Measurements from ENCODE around the gene PIK3R3.

PIK3R3 gene

GRCh38 chr1:46153732-46154131, 21.3 kb upstream of the PIK3R3 start:
- no peak for DNase-seq

GRCh38 chr1:46153228-46153627, 20.8 kb upstream of the PIK3R3 start:
- DNase-seq, result no peak

- DNase-seq, result no peak
Measured at GRCh38 chr1:46152016-46152415, 19.6 kb upstream of the PIK3R3 start.

- no peak for DNase-seq
Measured at GRCh38 chr1:46150085-46150484, 17.7 kb upstream of the PIK3R3 start.

- DNase-seq, result no peak
Measured at GRCh38 chr1:46148318-46148717, 15.9 kb upstream of the PIK3R3 start.

GRCh38 chr1:46137916-46138315, 5.5 kb upstream of the PIK3R3 start:
- DNase-seq, result no peak

GRCh38 chr1:46136711-46137110, 4.3 kb upstream of the PIK3R3 start:
- no peak for DNase-seq

- DNase-seq, result no peak
Measured at GRCh38 chr1:46134660-46135331, 2.4 kb upstream of the PIK3R3 start.

GRCh38 chr1:46133781-46134350, 1.4 kb upstream of the PIK3R3 start:
- no peak for DNase-seq

GRCh38 chr1:46133181-46133658, 791 bp upstream of the PIK3R3 start:
- no peak for DNase-seq

GRCh38 chr1:46131712-46132528, 509 bp downstream of the PIK3R3 start:
- peak; percentile 4 for DNase-seq

GRCh38 chr1:46131093-46131492, 1.3 kb downstream of the PIK3R3 start:
- no peak for DNase-seq

GRCh38 chr1:46130606-46131005, 1.8 kb downstream of the PIK3R3 start:
- DNase-seq, result no peak

- DNase-seq, result no peak
Measured at GRCh38 chr1:46130121-46130520, 2.3 kb downstream of the PIK3R3 start.

GRCh38 chr1:46128344-46128743, 4.1 kb downstream of the PIK3R3 start:
- DNase-seq, result no peak

GRCh38 chr1:46118856-46119255, 13.6 kb downstream of the PIK3R3 start:
- no peak for DNase-seq

GRCh38 chr1:46117810-46118494, 14.5 kb downstream of the PIK3R3 start:
- no peak for DNase-seq

GRCh38 chr1:46114925-46115603, 17.4 kb downstream of the PIK3R3 start:
- DNase-seq, result no peak

- no peak for DNase-seq
Measured at GRCh38 chr1:46113948-46114347, 18.5 kb downstream of the PIK3R3 start.

GRCh38 chr1:46112108-46112507, 20.3 kb downstream of the PIK3R3 start:
- no peak for DNase-seq

GRCh38 chr1:46110521-46110920, 21.9 kb downstream of the PIK3R3 start:
- no peak for DNase-seq

GRCh38 chr1:46102769-46103476, 29.5 kb downstream of the PIK3R3 start:
- no peak for DNase-seq

Measured in activated effector memory CD4-positive, alpha-beta T cell treated with Interleukin-2 at 50 U/mL for 16 hours (primary cell).